Osteoblast (primary cell): ENCODE data around the gene CTDSPL2. TPM values are rescaled to one million over a fixed set of nuclear protein-coding genes. Genes with fewer than 3 reads are reported as not detected.
A peak's percentile ranks its signal among the peaks of the same experiment; 100 is the strongest.
"Not testable (repeated sequence)": the region's sequence is repeated elsewhere in the genome, so short reads cannot be mapped to it uniquely, and the experiment has no call there.

Source experiments
- DNase-seq: peaks from one replicate; pipeline ENCODE4 v3.0.0; 2011; ENCODE audit warnings: low spot score, mixed read lengths; ENCODE audit not compliant: insufficient read length; ENCODE audit errors: missing footprints
- H2AFZ ChIP-seq: 2 replicates; pipeline ENCODE4 v1.6.0; 2011; ENCODE audit warnings: mild to moderate bottlenecking, low read length
- H3K27ac ChIP-seq: 2 replicates; pipeline ENCODE4 v1.5.1; 2011; ENCODE audit warnings: mild to moderate bottlenecking, low read depth, low read length, moderate library complexity
- H3K27me3 ChIP-seq: 2 replicates; pipeline ENCODE4 v1.6.0; 2012; ENCODE audit warnings: mild to moderate bottlenecking, control low read depth, inconsistent platforms, low read length, moderate library complexity; ENCODE audit not compliant: insufficient read depth
- H3K36me3 ChIP-seq: 2 replicates; pipeline ENCODE4 v1.5.1; 2011; ENCODE audit warnings: mild to moderate bottlenecking, low read length, control low read depth, moderate library complexity; ENCODE audit not compliant: insufficient read depth
- H3K4me1 ChIP-seq: 2 replicates; pipeline ENCODE4 v1.5.1; 2011; ENCODE audit warnings: mild to moderate bottlenecking, low read length, control low read depth, moderate library complexity; ENCODE audit not compliant: insufficient read depth
- H3K4me2 ChIP-seq: 2 replicates; pipeline ENCODE4 v1.6.0; 2011; ENCODE audit warnings: mild to moderate bottlenecking, low read length; ENCODE audit not compliant: insufficient read depth
- H3K4me3 ChIP-seq: fragments of 200-600 bp; sonication (generic); 3 replicates; pipeline ENCODE4 v1.5.1; 2012; ENCODE audit warnings: mild to moderate bottlenecking, low read length, inconsistent platforms; ENCODE audit not compliant: insufficient read depth
- H3K79me2 ChIP-seq: 2 replicates; pipeline ENCODE4 v1.6.0; 2012; ENCODE audit warnings: mild to moderate bottlenecking, low read length, control low read depth, inconsistent platforms; ENCODE audit not compliant: insufficient read depth
- H3K9me3 ChIP-seq: 2 replicates; pipeline ENCODE4 v1.5.1; 2011; ENCODE audit warnings: low read depth, low read length, control low read depth
- H4K20me1 ChIP-seq: 2 replicates; pipeline ENCODE4 v1.6.0; 2012; ENCODE audit warnings: mild to moderate bottlenecking, low read length, control low read depth; ENCODE audit not compliant: insufficient read depth
- CTCF ChIP-seq: IDR thresholded peaks from 2 replicates; pipeline ENCODE4 v1.5.1; 2011; ENCODE audit warnings: mild to moderate bottlenecking, low read depth, low read length, moderate library complexity; ENCODE audit errors: extremely low read depth
- total RNA-seq: library from RNA; depleted of rRNA; stranded (reverse); fragments of >200 nt; gene quantifications from 2 replicates; pipeline ENCODE4 v1.2.3, GENCODE V29; 2012

CTDSPL2 gene
- total RNA-seq, 1 donor, result 75.3 TPM

GRCh38 chr15:44529864-44530604, 102.6 kb downstream of the CTDSPL2 start:
- Histone ChIP-seq H2AFZ (no peak overlapping the region), H3K4me2 (no peak overlapping the region), H4K20me1 (no peaks in the 10 kb centered on the region), H3K9me3 (no peaks in the 10 kb centered on the region), H3K27me3 (no peaks in the 10 kb centered on the region), H3K4me1 (no peaks in the 10 kb centered on the region), H3K36me3 (peaks cover 5% of the 10 kb centered on the region), H3K79me2 (no peaks in the 10 kb centered on the region), H3K4me3 (no peak overlapping the region), H3K27ac (no peak overlapping the region)
- no peak for TF ChIP-seq CTCF
- DNase-seq, result no peak

GRCh38 chr15:44530653-44531052, 103.2 kb downstream of the CTDSPL2 start:
- Histone ChIP-seq H3K4me3 (no peak overlapping the region), H3K4me2 (no peak overlapping the region), H3K27me3 (no peaks in the 10 kb centered on the region), H3K9me3 (no peaks in the 10 kb centered on the region), H3K79me2 (peaks cover 4% of the 10 kb centered on the region), H3K27ac (no peak overlapping the region), H3K4me1 (peaks cover 2% of the 10 kb centered on the region), H2AFZ (no peak overlapping the region), H3K36me3 (peaks cover 5% of the 10 kb centered on the region), H4K20me1 (no peaks in the 10 kb centered on the region)
- no peak for DNase-seq
- TF ChIP-seq CTCF, result no peak

GRCh38 chr15:44532275-44532674, 104.8 kb downstream of the CTDSPL2 start:
- H3K9me3 ChIP-seq, H3K4me2 ChIP-seq, H3K36me3 ChIP-seq, H3K27ac ChIP-seq, H3K4me1 ChIP-seq, H3K27me3 ChIP-seq, H4K20me1 ChIP-seq, H3K4me3 ChIP-seq, H3K79me2 ChIP-seq, H2AFZ ChIP-seq, DNase-seq: not testable (repeated sequence)

GRCh38 chr15:44532689-44533088, 105.3 kb downstream of the CTDSPL2 start:
- peaks cover 5% of the 10 kb centered on the region for H3K36me3 ChIP-seq
- H3K4me2 ChIP-seq, result no peak overlapping the region
- H3K79me2 ChIP-seq, result peaks cover 14% of the 10 kb centered on the region
- no peaks in the 10 kb centered on the region for H3K27me3 ChIP-seq
- no peaks in the 10 kb centered on the region for H3K9me3 ChIP-seq
- no peak overlapping the region for H2AFZ ChIP-seq
- peaks cover 8% of the 10 kb centered on the region for H3K4me1 ChIP-seq
- H3K27ac ChIP-seq, result no peak overlapping the region
- peaks cover 3% of the 10 kb centered on the region for H4K20me1 ChIP-seq
- no peak overlapping the region for H3K4me3 ChIP-seq
- DNase-seq, result no peak
- peak; percentile 5 for TF ChIP-seq CTCF
